ENCODE data around the gene INPPL1.

Gene INPPL1

GRCh38 chr11:72217841-72218240 is 6.7 kb upstream of the INPPL1 start:
- Histone ChIP-seq H3K4me2 (ENCODE audit: insufficient read depth, low read length, poor library complexity, severe bottlenecking) (no peak overlapping the region), H2AK5ac (ENCODE audit: low read depth, low read length) (no peak overlapping the region)
- WGBS, 2 donors (ENCODE audit: extremely low coverage in 2 of 2, insufficient read length in 2 of 2, insufficient replicate concordance in 1 of 2): no CpG with 5 or more reads among the region's 2 CpGs

GRCh38 chr11:72218251-72218745 is 6.3 kb upstream of the INPPL1 start:
- Histone ChIP-seq H3K18ac (ENCODE audit: low read length) (no peak overlapping the region), H3K27me3 (ENCODE audit: control insufficient read depth in 3 of 3, insufficient read depth in 3 of 3, low read depth in 1 of 3, low read length in 3 of 3) (peaks cover 0 to 26% (median 0%) of the 10 kb centered on the region in 3 experiments), H2BK5ac (ENCODE audit: low read length) (no peak overlapping the region), H3K23ac (ENCODE audit: low read depth, low read length, poor library complexity) (no peak overlapping the region), H3K27ac (replicated peaks; ENCODE audit: low read length) (no peak overlapping the region), H3K9me3 (replicated peaks in 1 of 2; ENCODE audit: control insufficient read depth in 2 of 2, insufficient read depth in 1 of 2, low read depth in 1 of 2, low read length in 2 of 2) (no peaks in the 10 kb centered on the region), H3K79me1 (ENCODE audit: low read depth, low read length) (no peaks in the 10 kb centered on the region), H3K4me3 (ENCODE audit: low read length in 2 of 2) (no peak overlapping the region), H3K36me3 (replicated peaks in 1 of 2; ENCODE audit: control insufficient read depth in 2 of 2, insufficient read depth in 2 of 2, low read length in 2 of 2) (no peaks in the 10 kb centered on the region), H3K4ac (ENCODE audit: low read length) (no peak overlapping the region), H4K8ac (ENCODE audit: low read depth, low read length) (no peak overlapping the region), H2AFZ (ENCODE audit: low read length) (no peak overlapping the region), H2AK5ac (ENCODE audit: low read depth, low read length) (no peak overlapping the region), H3K4me2 (ENCODE audit: insufficient read depth, low read length, poor library complexity, severe bottlenecking) (no peak overlapping the region), H4K91ac (ENCODE audit: low read depth, low read length, poor library complexity) (no peak overlapping the region), H2BK12ac (ENCODE audit: low read length) (peak overlapping the region; percentile 46), H3K4me1 (ENCODE audit: control insufficient read depth in 2 of 2, insufficient read depth in 1 of 2, low read depth in 1 of 2, low read length in 2 of 2) (peaks cover 3 to 4% of the 10 kb centered on the region in 2 donors), H2BK120ac (ENCODE audit: low read depth, low read length) (no peak overlapping the region), H3K9ac (ENCODE audit: low read depth, low read length, poor library complexity) (no peak overlapping the region), H3K14ac (ENCODE audit: low read length) (no peak overlapping the region), H2BK15ac (ENCODE audit: low read length) (no peak overlapping the region)
- DNase-seq (ENCODE audit: low spot score): no peak
- no CpG with 5 or more reads among the region's 5 CpGs for WGBS, 2 donors (ENCODE audit: extremely low coverage in 2 of 2, insufficient read length in 2 of 2, insufficient replicate concordance in 1 of 2)

More at GRCh38 chr11:72217841-72218240, 6.7 kb upstream of the INPPL1 start:
- Histone ChIP-seq H3K14ac (ENCODE audit: low read length) (no peak overlapping the region), H2BK120ac (ENCODE audit: low read depth, low read length) (no peak overlapping the region), H3K4ac (ENCODE audit: low read length) (no peak overlapping the region), H2BK15ac (ENCODE audit: low read length) (no peak overlapping the region), H4K8ac (ENCODE audit: low read depth, low read length) (no peak overlapping the region), H3K23ac (ENCODE audit: low read depth, low read length, poor library complexity) (no peak overlapping the region), H3K9me3 (replicated peaks in 1 of 2; ENCODE audit: control insufficient read depth in 2 of 2, insufficient read depth in 1 of 2, low read depth in 1 of 2, low read length in 2 of 2) (no peaks in the 10 kb centered on the region), H3K36me3 (replicated peaks in 1 of 2; ENCODE audit: control insufficient read depth in 2 of 2, insufficient read depth in 2 of 2, low read length in 2 of 2) (no peaks in the 10 kb centered on the region), H3K4me3 (ENCODE audit: low read length in 2 of 2) (no peak overlapping the region), H3K9ac (ENCODE audit: low read depth, low read length, poor library complexity) (no peak overlapping the region), H3K79me1 (ENCODE audit: low read depth, low read length) (no peaks in the 10 kb centered on the region), H3K27ac (replicated peaks; ENCODE audit: low read length) (no peak overlapping the region), H2BK5ac (ENCODE audit: low read length) (no peak overlapping the region), H2AFZ (ENCODE audit: low read length) (no peak overlapping the region), H2BK12ac (ENCODE audit: low read length) (no peak overlapping the region), H3K27me3 (ENCODE audit: control insufficient read depth in 3 of 3, insufficient read depth in 3 of 3, low read depth in 1 of 3, low read length in 3 of 3) (peaks cover 0 to 26% (median 0%) of the 10 kb centered on the region in 3 experiments), H3K4me1 (ENCODE audit: control insufficient read depth in 2 of 2, insufficient read depth in 1 of 2, low read depth in 1 of 2, low read length in 2 of 2) (peaks cover 3 to 4% of the 10 kb centered on the region in 2 donors), H3K18ac (ENCODE audit: low read length) (no peak overlapping the region), H4K91ac (ENCODE audit: low read depth, low read length, poor library complexity) (no peak overlapping the region)
- no peak for DNase-seq (ENCODE audit: low spot score)

GRCh38 chr11:72220696-72221363 is 3.7 kb upstream of the INPPL1 start:
- DNase-seq (ENCODE audit: low spot score): no peak
- H3K18ac ChIP-seq (ENCODE audit: low read length): no peak overlapping the region
- H3K23ac ChIP-seq (ENCODE audit: low read depth, low read length, poor library complexity): no peak overlapping the region
- H4K91ac ChIP-seq (ENCODE audit: low read depth, low read length, poor library complexity): no peak overlapping the region
- no peaks in the 10 kb centered on the region for H3K36me3 ChIP-seq (replicated peaks in 1 of 2; ENCODE audit: control insufficient read depth in 2 of 2, insufficient read depth in 2 of 2, low read length in 2 of 2)
- no peaks in the 10 kb centered on the region for H3K9me3 ChIP-seq (replicated peaks in 1 of 2; ENCODE audit: control insufficient read depth in 2 of 2, insufficient read depth in 1 of 2, low read depth in 1 of 2, low read length in 2 of 2)
- H3K14ac ChIP-seq (ENCODE audit: low read length): no peak overlapping the region
- peaks cover 0 to 23% (median 0%) of the 10 kb centered on the region in 3 experiments for H3K27me3 ChIP-seq (ENCODE audit: control insufficient read depth in 3 of 3, insufficient read depth in 3 of 3, low read depth in 1 of 3, low read length in 3 of 3)
- no CpG with 5 or more reads among the region's 10 CpGs for WGBS, 2 donors (ENCODE audit: extremely low coverage in 2 of 2, insufficient read length in 2 of 2, insufficient replicate concordance in 1 of 2)
- no peak overlapping the region for H3K27ac ChIP-seq (replicated peaks; ENCODE audit: low read length)
- peaks cover 7% of the 10 kb centered on the region for H3K79me1 ChIP-seq (ENCODE audit: low read depth, low read length)
- no peak overlapping the region for H2BK120ac ChIP-seq (ENCODE audit: low read depth, low read length)
- no peak overlapping the region for H2BK5ac ChIP-seq (ENCODE audit: low read length)
- H3K9ac ChIP-seq (ENCODE audit: low read depth, low read length, poor library complexity): no peak overlapping the region
- H3K4me3 ChIP-seq (ENCODE audit: low read length in 2 of 2): no peak overlapping the region
- H2AK5ac ChIP-seq (ENCODE audit: low read depth, low read length): peak overlapping the region; percentile 62
- no peak overlapping the region for H3K4ac ChIP-seq (ENCODE audit: low read length)
- peaks cover 5 to 9% of the 10 kb centered on the region in 2 donors for H3K4me1 ChIP-seq (ENCODE audit: control insufficient read depth in 2 of 2, insufficient read depth in 1 of 2, low read depth in 1 of 2, low read length in 2 of 2)
- no peak overlapping the region for H4K8ac ChIP-seq (ENCODE audit: low read depth, low read length)
- H2BK12ac ChIP-seq (ENCODE audit: low read length): no peak overlapping the region
- H2AFZ ChIP-seq (ENCODE audit: low read length): no peak overlapping the region
- H3K4me2 ChIP-seq (ENCODE audit: insufficient read depth, low read length, poor library complexity, severe bottlenecking): no peak overlapping the region
- no peak overlapping the region for H2BK15ac ChIP-seq (ENCODE audit: low read length)

GRCh38 chr11:72221386-72222075 is 3.0 kb upstream of the INPPL1 start:
- Histone ChIP-seq H2BK15ac (ENCODE audit: low read length) (no peak overlapping the region), H3K79me1 (ENCODE audit: low read depth, low read length) (peaks cover 8% of the 10 kb centered on the region), H3K9me3 (replicated peaks in 1 of 2; ENCODE audit: control insufficient read depth in 2 of 2, insufficient read depth in 1 of 2, low read depth in 1 of 2, low read length in 2 of 2) (no peaks in the 10 kb centered on the region), H2BK12ac (ENCODE audit: low read length) (no peak overlapping the region), H2BK120ac (ENCODE audit: low read depth, low read length) (no peak overlapping the region), H3K4me1 (ENCODE audit: control insufficient read depth in 2 of 2, insufficient read depth in 1 of 2, low read depth in 1 of 2, low read length in 2 of 2) (peaks cover 5 to 12% of the 10 kb centered on the region in 2 donors), H3K4me2 (ENCODE audit: insufficient read depth, low read length, poor library complexity, severe bottlenecking) (no peak overlapping the region), H3K18ac (ENCODE audit: low read length) (no peak overlapping the region), H3K27me3 (ENCODE audit: control insufficient read depth in 3 of 3, insufficient read depth in 3 of 3, low read depth in 1 of 3, low read length in 3 of 3) (peaks cover 0 to 18% (median 0%) of the 10 kb centered on the region in 3 experiments), H3K23ac (ENCODE audit: low read depth, low read length, poor library complexity) (no peak overlapping the region), H3K4me3 (ENCODE audit: low read length in 2 of 2) (no peak overlapping the region), H2BK5ac (ENCODE audit: low read length) (no peak overlapping the region), H3K27ac (replicated peaks; ENCODE audit: low read length) (no peak overlapping the region), H2AFZ (ENCODE audit: low read length) (peak overlapping the region; percentile 91), H3K9ac (ENCODE audit: low read depth, low read length, poor library complexity) (no peak overlapping the region), H2AK5ac (ENCODE audit: low read depth, low read length) (peak overlapping the region; percentile 62), H3K14ac (ENCODE audit: low read length) (no peak overlapping the region), H4K91ac (ENCODE audit: low read depth, low read length, poor library complexity) (no peak overlapping the region), H3K4ac (ENCODE audit: low read length) (no peak overlapping the region), H4K8ac (ENCODE audit: low read depth, low read length) (no peak overlapping the region), H3K36me3 (replicated peaks in 1 of 2; ENCODE audit: control insufficient read depth in 2 of 2, insufficient read depth in 2 of 2, low read length in 2 of 2) (peaks cover 0 to 3% of the 10 kb centered on the region in 2 donors)
- no peak for DNase-seq (ENCODE audit: low spot score)
- no CpG with 5 or more reads among the region's 7 CpGs for WGBS, 2 donors (ENCODE audit: extremely low coverage in 2 of 2, insufficient read length in 2 of 2, insufficient replicate concordance in 1 of 2)

All from neuronal stem cell (in vitro differentiated cells).